Amygdala (tissue), 56 donors: ENCODE results near the gene CNTNAP2.

ENCODE experiments used
- DNase-seq, 56 donors: peaks; one replicate each; lab custom pipeline; 2025; lab: John Stamatoyannopoulos, UW

CNTNAP2 gene

GRCh38 chr7:148379677-148380076 lies 2263.1 kb downstream of the CNTNAP2 start:
- DNase-seq: no peak

- peak in 3 of 56 donors; percentile 11 to 47 (median 15) for DNase-seq
Measured at GRCh38 chr7:148380596-148381419, 2264.2 kb downstream of the CNTNAP2 start.

DNA sequence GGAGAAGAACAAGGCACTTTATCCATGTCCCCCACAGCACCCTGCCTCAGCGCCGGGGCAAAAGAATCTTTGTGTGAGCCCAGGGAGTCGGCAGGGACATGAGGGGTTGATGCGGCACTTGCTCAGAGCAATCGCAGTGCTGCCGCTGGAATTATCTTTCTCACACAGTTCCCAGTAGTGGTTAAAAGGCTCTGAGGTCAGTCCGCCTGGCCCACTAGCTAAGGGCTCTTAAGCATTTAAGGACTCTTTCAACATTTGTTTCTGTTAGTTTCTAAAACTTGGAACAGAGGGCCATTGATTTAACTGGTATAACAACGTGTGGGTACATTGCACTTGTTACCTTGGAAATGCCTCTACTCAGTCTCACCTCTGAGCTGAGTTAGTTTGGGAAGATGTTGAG lies 2266.0 kb downstream of the CNTNAP2 start:
- no peak for DNase-seq

DNA sequence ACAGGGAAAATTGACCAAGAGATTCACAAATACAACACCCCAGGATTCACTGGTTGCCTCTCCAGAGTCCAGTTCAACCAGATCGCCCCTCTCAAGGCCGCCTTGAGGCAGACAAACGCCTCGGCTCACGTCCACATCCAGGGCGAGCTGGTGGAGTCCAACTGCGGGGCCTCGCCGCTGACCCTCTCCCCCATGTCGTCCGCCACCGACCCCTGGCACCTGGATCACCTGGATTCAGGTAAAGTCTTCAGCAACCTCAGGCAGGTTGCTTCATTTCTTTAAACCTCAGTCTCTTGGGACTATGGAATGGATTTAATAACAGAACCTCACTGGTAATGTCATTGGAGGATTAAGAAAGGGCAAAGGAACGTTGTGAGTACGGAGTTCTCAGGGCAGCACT lies 2267.1 kb downstream of the CNTNAP2 start:
- DNase-seq: no peak

GRCh38 chr7:148385009-148385682 lies 2268.5 kb downstream of the CNTNAP2 start:
- peak in 40 of 56 donors; percentile 3 to 82 (median 58) for DNase-seq

- DNase-seq: no peak
Measured at GRCh38 chr7:148390381-148390780, 2273.8 kb downstream of the CNTNAP2 start.

GRCh38 chr7:148391591-148391990 lies 2275.0 kb downstream of the CNTNAP2 start:
- no peak for DNase-seq

GRCh38 chr7:148394582-148394981 lies 2278.0 kb downstream of the CNTNAP2 start:
- no peak for DNase-seq

- DNase-seq: no peak
Measured at GRCh38 chr7:148395352-148395811, 2278.8 kb downstream of the CNTNAP2 start.

- DNase-seq: peak in 11 of 56 donors; percentile 11 to 41 (median 23)
Measured at GRCh38 chr7:148395990-148396716, 2279.6 kb downstream of the CNTNAP2 start.

GRCh38 chr7:148397056-148397455 lies 2280.5 kb downstream of the CNTNAP2 start:
- DNase-seq: no peak

- DNase-seq: no peak
Measured at GRCh38 chr7:148397551-148397950, 2280.9 kb downstream of the CNTNAP2 start.

GRCh38 chr7:148397985-148398384 lies 2281.4 kb downstream of the CNTNAP2 start:
- no peak for DNase-seq

DNA sequence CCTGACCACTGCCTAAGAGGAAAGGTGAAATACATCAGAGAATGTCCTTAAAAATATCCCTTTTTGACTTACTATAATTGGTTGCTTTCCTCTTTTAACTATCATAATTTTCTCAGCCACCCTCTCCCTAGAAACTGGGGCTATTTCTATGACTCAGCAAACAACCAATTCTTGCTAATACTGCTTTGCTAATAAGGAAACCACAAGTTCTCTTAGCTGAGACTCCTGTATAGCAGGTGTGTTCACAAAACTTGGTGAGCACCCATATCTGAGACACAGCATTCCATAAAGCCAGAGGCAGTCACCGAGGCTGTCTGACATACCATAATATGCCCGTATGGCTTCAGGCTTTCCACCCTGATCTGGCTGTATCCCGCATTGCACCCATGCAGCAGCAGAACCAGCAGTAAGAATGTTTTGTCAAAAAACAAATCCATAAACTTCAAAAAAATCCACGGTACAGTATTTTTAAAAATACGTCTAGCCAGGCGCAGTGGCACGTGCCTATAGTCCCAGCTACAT lies 2282.3 kb downstream of the CNTNAP2 start:
- no peak for DNase-seq

DNA sequence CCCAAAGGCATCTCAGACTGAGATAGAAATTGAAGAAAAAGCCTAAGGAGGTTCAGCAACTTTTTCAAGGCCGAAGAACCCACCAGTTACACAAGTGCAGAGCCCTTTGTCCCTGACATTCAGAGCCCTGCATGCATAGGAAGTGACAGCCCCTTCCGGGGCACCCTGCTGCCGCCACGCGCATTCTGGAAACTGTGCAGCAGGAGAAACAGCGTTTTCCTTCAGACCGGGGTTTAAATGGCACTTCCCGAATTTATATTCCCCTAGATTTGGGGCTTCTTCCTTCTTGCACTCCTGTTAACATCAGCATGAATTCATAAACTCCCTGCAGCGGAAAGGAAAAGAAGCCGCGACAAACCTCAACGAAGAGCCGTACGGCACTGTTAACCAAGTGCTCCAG lies 2283.5 kb downstream of the CNTNAP2 start:
- peak in 3 of 56 donors; percentile 6 to 24 (median 8) for DNase-seq

DNA sequence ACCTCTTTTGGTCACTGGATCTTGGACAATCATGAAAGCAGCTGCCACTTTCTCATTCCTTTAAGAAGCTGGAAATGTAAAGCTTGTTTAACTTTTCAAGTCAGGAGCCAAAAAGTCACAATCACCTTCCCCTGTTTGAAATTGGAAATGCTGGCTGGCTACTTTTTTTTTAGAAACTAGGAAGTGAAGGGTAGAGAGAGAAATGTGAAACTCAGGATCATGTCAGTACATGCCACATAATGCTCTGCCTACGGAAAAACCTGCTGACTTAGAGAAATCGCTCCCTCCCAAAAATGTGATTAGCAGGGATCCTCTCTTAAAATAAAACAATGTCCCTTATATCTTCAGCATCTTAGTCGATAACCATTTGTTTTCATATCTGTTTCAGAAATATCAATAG lies 2285.6 kb downstream of the CNTNAP2 start:
- no peak for DNase-seq

DNA sequence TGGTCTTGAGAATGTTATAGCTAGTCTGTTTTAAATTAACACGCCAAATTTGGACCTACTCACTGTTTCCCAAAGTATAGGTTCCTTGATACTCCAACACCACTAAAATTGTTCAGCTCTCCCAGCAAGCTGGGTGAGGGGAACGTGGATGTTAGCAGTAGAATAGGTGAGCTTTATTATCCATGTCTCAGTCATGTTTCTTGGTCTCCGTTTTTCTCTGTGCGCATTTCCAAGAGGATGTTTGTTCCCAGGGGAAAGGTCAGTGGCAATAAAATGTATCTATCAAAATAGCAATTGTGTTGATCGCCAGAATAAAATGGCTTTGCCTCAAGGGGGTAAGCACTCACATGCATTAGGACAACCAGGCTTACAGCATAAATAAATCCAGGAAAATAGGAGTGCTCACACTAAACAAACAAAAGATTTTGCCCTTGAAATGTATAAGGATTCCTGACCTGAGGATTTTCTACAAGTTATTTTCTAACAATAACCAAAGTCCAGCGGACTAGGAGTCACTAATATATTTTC lies 2286.9 kb downstream of the CNTNAP2 start:
- no peak for DNase-seq

DNA sequence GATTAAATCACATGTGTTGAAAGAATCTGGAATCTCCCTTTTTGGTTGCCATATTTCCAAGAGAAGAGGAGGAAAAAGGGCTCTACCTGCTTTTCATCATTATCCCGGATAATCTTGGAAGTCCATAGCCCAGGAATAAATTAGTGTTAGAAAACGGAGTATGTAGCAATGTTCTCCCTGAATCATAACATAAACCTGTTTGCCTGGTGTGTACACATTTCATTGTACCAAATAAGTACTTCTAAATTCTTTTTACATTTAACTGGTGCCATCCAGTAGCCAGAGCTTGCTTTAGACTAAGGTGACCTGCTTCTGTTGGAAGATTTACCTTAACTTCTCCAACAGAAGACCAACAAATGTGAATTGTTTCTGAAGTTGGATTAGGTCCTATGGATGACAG lies 2291.7 kb downstream of the CNTNAP2 start:
- no peak for DNase-seq

DNA sequence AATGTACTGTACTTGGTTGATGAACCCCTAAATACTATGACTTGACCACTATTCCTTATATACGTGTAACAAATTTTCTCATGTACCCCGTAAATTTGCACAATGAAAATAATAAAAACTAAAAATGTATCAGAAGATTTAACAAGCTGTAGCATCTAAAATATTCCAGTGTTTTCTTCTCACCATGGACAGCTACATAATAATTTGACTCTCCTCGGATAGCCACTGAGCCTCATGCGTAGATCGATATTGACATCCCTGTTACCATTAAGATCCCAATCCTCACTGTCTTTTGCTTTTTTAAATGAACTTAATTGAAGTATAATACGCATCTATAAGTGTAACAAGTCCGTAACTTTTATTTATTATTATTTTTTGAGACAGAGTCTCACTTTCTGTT lies 2294.3 kb downstream of the CNTNAP2 start:
- DNase-seq: no peak

- no peak for DNase-seq
Measured at GRCh38 chr7:148412691-148413090, 2296.1 kb downstream of the CNTNAP2 start.
